H1 (cell line): ENCODE measurements around the gene MYH7B. TPM values are rescaled to one million over a fixed set of nuclear protein-coding genes. Genes with fewer than 3 reads are reported as not detected.

Experiments
- MAFK ChIP-seq: IDR thresholded peaks from 2 replicates; pipeline ENCODE4 v1.6.1; 2012; ENCODE audit warnings: low read depth, mild to moderate bottlenecking, improper control_type of control experiment, low read length
- polyA plus RNA-seq, 7 experiments: library from polyadenylated mRNA; depleted of rRNA in 3 of 7; stranded (reverse) in 5 of 7; unstranded in 2 of 7; fragments of >200 nt in 5 of 7; fragments of 200-250 nt in 2 of 7; gene quantifications; 1 replicate in 5 of 7; 2 replicates in 1 of 7; 4 replicates in 1 of 7; pipeline versions ENCODE4 v1.2.1 to v1.2.3, GENCODE V29; 2011 to 2013; ENCODE audit warnings: missing spikeins in 2 of 7, mixed read lengths in 2 of 7
- total RNA-seq: library from RNA; stranded (reverse); fragmentation: NEBNext Ultra II Directional; extraction: Animal tissue kit (Norgen Biotek cat#: 25700); gene quantifications from 2 replicates; pipeline ENCODE4 v1.2.1, GENCODE V29; 2021
- TF ChIP-seq, protein P1 (sequence below): fragments of 300-600 bp; sonication (generic); IDR thresholded peaks from 2 replicates; pipeline ENCODE4 v1.7.1; 2012; ENCODE audit warnings: low read length, moderate library complexity, mild to moderate bottlenecking, inconsistent platforms; ENCODE audit not compliant: insufficient replicate concordance

The MYH7B gene
- total and polyA plus RNA-seq, 2 of the 8 experiments (the other 6 are each of a cell fraction or from before 2014, with no cell fraction given): 0.15 to 0.30 TPM

DNA sequence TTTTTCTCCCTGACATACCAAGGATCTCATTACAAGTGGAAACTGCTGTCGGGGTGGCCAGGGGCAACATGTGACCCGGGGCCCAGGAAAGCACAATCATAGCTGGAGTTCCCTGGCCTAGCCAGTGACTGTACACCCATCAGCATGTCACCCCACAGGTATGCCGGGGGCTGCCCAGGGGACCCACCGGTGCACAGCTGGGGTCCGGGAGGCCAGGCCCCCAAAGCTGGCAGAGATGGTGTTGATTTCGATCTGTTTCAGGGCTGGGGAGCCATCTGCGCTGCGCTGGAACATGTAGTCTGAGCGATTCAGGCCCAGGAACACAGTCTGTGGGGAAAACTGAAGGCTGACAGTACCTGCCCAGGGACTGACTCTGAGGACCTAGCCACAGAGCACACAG lies 13.4 kb upstream of the MYH7B start (continued):
- TF ChIP-seq, protein P1, sequence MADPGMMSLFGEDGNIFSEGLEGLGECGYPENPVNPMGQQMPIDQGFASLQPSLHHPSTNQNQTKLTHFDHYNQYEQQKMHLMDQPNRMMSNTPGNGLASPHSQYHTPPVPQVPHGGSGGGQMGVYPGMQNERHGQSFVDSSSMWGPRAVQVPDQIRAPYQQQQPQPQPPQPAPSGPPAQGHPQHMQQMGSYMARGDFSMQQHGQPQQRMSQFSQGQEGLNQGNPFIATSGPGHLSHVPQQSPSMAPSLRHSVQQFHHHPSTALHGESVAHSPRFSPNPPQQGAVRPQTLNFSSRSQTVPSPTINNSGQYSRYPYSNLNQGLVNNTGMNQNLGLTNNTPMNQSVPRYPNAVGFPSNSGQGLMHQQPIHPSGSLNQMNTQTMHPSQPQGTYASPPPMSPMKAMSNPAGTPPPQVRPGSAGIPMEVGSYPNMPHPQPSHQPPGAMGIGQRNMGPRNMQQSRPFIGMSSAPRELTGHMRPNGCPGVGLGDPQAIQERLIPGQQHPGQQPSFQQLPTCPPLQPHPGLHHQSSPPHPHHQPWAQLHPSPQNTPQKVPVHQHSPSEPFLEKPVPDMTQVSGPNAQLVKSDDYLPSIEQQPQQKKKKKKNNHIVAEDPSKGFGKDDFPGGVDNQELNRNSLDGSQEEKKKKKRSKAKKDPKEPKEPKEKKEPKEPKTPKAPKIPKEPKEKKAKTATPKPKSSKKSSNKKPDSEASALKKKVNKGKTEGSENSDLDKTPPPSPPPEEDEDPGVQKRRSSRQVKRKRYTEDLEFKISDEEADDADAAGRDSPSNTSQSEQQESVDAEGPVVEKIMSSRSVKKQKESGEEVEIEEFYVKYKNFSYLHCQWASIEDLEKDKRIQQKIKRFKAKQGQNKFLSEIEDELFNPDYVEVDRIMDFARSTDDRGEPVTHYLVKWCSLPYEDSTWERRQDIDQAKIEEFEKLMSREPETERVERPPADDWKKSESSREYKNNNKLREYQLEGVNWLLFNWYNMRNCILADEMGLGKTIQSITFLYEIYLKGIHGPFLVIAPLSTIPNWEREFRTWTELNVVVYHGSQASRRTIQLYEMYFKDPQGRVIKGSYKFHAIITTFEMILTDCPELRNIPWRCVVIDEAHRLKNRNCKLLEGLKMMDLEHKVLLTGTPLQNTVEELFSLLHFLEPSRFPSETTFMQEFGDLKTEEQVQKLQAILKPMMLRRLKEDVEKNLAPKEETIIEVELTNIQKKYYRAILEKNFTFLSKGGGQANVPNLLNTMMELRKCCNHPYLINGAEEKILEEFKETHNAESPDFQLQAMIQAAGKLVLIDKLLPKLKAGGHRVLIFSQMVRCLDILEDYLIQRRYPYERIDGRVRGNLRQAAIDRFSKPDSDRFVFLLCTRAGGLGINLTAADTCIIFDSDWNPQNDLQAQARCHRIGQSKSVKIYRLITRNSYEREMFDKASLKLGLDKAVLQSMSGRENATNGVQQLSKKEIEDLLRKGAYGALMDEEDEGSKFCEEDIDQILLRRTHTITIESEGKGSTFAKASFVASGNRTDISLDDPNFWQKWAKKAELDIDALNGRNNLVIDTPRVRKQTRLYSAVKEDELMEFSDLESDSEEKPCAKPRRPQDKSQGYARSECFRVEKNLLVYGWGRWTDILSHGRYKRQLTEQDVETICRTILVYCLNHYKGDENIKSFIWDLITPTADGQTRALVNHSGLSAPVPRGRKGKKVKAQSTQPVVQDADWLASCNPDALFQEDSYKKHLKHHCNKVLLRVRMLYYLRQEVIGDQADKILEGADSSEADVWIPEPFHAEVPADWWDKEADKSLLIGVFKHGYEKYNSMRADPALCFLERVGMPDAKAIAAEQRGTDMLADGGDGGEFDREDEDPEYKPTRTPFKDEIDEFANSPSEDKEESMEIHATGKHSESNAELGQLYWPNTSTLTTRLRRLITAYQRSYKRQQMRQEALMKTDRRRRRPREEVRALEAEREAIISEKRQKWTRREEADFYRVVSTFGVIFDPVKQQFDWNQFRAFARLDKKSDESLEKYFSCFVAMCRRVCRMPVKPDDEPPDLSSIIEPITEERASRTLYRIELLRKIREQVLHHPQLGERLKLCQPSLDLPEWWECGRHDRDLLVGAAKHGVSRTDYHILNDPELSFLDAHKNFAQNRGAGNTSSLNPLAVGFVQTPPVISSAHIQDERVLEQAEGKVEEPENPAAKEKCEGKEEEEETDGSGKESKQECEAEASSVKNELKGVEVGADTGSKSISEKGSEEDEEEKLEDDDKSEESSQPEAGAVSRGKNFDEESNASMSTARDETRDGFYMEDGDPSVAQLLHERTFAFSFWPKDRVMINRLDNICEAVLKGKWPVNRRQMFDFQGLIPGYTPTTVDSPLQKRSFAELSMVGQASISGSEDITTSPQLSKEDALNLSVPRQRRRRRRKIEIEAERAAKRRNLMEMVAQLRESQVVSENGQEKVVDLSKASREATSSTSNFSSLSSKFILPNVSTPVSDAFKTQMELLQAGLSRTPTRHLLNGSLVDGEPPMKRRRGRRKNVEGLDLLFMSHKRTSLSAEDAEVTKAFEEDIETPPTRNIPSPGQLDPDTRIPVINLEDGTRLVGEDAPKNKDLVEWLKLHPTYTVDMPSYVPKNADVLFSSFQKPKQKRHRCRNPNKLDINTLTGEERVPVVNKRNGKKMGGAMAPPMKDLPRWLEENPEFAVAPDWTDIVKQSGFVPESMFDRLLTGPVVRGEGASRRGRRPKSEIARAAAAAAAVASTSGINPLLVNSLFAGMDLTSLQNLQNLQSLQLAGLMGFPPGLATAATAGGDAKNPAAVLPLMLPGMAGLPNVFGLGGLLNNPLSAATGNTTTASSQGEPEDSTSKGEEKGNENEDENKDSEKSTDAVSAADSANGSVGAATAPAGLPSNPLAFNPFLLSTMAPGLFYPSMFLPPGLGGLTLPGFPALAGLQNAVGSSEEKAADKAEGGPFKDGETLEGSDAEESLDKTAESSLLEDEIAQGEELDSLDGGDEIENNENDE: no peak
- no peak for TF ChIP-seq MAFK
